HFF-Myc (cell line): ENCODE results near the gene HDAC4.

Source experiments
- DNase-seq: peaks from one replicate; pipeline ENCODE4 v3.0.0-alpha.2; 2011; ENCODE audit warnings: low read depth; ENCODE audit errors: extremely low read depth
- H3K4me3 ChIP-seq: replicated peaks from 2 replicates; pipeline ENCODE4 v1.5.1; 2011; ENCODE audit warnings: low read depth, mild to moderate bottlenecking, control low read depth, low read length
- TF ChIP-seq, protein P1 (sequence below): IDR thresholded peaks from 2 replicates; pipeline ENCODE4 v1.5.1; 2012; ENCODE audit warnings: mild to moderate bottlenecking, low read depth, low read length, control low read depth; ENCODE audit errors: missing control alignments

Gene HDAC4

GRCh38 chr2:239331560-239331959, 69.3 kb downstream of the HDAC4 start:
- TF ChIP-seq, protein P1, sequence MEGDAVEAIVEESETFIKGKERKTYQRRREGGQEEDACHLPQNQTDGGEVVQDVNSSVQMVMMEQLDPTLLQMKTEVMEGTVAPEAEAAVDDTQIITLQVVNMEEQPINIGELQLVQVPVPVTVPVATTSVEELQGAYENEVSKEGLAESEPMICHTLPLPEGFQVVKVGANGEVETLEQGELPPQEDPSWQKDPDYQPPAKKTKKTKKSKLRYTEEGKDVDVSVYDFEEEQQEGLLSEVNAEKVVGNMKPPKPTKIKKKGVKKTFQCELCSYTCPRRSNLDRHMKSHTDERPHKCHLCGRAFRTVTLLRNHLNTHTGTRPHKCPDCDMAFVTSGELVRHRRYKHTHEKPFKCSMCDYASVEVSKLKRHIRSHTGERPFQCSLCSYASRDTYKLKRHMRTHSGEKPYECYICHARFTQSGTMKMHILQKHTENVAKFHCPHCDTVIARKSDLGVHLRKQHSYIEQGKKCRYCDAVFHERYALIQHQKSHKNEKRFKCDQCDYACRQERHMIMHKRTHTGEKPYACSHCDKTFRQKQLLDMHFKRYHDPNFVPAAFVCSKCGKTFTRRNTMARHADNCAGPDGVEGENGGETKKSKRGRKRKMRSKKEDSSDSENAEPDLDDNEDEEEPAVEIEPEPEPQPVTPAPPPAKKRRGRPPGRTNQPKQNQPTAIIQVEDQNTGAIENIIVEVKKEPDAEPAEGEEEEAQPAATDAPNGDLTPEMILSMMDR = no peak
- no peak for DNase-seq
- no peak overlapping the region for H3K4me3 ChIP-seq

DNA sequence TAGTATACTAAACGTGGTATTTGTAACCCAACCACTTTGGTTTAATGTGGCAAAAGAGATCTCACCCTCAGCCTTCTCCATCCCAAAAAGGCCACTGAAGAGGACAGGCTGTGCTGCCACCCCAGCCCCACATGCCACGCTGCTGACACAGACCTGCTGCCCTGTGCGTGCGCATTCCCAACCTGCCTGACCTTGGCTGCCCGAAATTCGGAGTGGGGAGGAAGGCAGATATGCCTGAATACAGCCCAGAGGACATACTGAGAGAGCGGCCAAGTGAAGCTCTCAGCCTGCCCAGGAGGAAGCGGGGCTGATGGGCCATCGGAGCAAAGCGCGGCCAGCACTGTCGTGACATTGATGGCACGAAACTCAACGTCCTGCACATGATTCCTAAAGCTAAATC, 70.0 kb downstream of the HDAC4 start:
- H3K4me3 ChIP-seq = no peak overlapping the region
- no peak for DNase-seq
- TF ChIP-seq, protein P1 = no peak

DNA sequence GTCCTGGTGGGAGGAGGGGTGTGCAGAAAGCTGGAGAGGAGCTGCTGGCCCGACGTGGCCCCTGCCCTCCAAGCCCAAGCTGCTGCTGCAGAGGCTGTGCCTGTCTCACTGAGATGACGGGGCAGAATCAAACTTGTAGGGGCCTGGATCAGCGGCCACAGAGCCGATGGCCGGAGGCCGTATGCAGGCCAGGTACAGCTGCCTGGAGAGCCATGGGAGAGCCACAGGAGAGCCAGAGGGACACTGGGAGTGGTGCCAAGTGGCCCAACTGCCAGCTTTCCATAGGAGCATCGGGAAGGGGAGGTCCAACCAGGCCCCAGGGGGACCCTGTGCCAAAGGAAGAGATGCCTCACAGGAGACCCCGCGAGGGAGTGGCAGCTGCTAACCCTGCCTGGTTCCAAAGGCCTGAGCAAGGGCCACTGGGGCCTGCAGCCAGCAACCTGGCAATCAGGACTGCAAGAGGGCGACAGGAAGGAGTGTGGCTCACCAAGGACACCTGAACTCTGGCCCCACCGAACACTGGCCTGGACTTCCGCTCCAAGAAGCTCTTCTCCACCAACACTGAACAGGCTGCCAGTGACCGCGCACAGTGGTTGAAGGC, 70.7 kb downstream of the HDAC4 start:
- TF ChIP-seq, protein P1 = no peak
- no peak overlapping the region for H3K4me3 ChIP-seq
- DNase-seq = no peak

- no peak for DNase-seq
- TF ChIP-seq, protein P1 = no peak
- no peak overlapping the region for H3K4me3 ChIP-seq
Measured at GRCh38 chr2:239329284-239329971, 71.4 kb downstream of the HDAC4 start.

- no peak overlapping the region for H3K4me3 ChIP-seq
- peak; percentile 26 for DNase-seq
- TF ChIP-seq, protein P1 = no peak
Measured at GRCh38 chr2:239328351-239329191, 72.2 kb downstream of the HDAC4 start.

DNA sequence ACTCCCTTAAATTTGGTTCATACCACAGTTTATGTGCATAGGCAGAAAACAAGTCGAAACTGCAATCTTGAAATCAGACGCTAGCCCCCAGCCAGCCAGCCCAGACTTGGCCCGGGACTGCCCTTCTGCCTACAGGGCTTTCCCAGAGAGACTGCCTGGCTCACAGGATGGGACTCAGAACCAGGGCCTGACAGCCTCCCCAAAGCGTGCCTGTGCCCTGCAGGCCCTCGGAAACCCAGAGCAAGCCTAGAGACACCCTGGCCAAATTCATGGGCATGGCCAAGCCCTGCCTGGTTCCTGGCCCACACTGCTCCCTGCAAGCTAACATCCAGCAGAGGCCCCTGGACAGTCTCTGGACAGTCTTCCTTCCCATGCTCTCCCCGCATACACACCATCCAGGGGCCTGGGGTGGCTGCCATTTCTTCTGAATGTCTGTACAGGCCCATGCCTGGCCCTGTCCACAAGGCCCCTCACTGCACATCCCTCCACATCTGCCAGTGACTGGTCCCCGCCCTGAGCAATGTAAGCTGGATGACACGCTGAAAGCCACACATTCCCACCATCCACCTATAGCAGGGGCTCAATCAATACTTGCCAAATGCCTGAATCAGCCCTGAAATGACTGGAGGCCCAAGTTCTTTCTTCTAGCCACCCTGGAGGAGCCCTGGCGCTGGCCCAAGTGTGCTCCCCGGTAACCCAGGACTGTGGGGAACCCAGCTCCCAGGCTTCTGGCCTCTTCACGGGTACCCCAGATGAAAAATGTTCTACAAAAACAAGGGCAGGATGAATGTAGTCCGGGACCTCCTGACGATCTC, 73.1 kb downstream of the HDAC4 start:
- no peak overlapping the region for H3K4me3 ChIP-seq
- DNase-seq = no peak
- TF ChIP-seq, protein P1 = no peak
